ENCODE data around the gene ELAC2.

Gene ELAC2

GRCh38 chr17:12961655-12962054 is 56.2 kb downstream of the ELAC2 start:
- in situ Hi-C loops (cut with MboI; ENCODE audit: low sequenced_read_pairs): no loop called here

- in situ Hi-C loops (cut with MboI; ENCODE audit: low sequenced_read_pairs): no loop called here
Observed at GRCh38 chr17:12959441-12959840, 58.4 kb downstream of the ELAC2 start.

GRCh38 chr17:12958786-12959185 is 59.0 kb downstream of the ELAC2 start:
- in situ Hi-C loops (cut with MboI; ENCODE audit: low sequenced_read_pairs): no loop called here

- in situ Hi-C loops (cut with MboI; ENCODE audit: low sequenced_read_pairs): no loop called here
Observed at GRCh38 chr17:12955521-12955920, 62.3 kb downstream of the ELAC2 start.

- in situ Hi-C loops (cut with MboI; ENCODE audit: low sequenced_read_pairs): no loop called here
Observed at GRCh38 chr17:12953156-12953555, 64.7 kb downstream of the ELAC2 start.

- in situ Hi-C loops (cut with MboI; ENCODE audit: low sequenced_read_pairs): no loop called here
Observed at GRCh38 chr17:12952012-12952411, 65.8 kb downstream of the ELAC2 start.

- in situ Hi-C loops (cut with MboI; ENCODE audit: low sequenced_read_pairs): no loop called here
Observed at GRCh38 chr17:12947047-12947446, 70.8 kb downstream of the ELAC2 start.
